Neutrophil (primary cell): ENCODE results near the gene NPHS1.

Experiments used
- H3K27ac ChIP-seq: fragments of 200-600 bp; sonication (generic); 2 replicates; pipeline ENCODE4 v1.5.1; 2016; ENCODE audit warnings: mild to moderate bottlenecking, moderate library complexity
- H3K27me3 ChIP-seq: fragments of 200-600 bp; sonication (generic); 2 replicates; pipeline ENCODE4 v1.6.0; 2016; ENCODE audit warnings: mild to moderate bottlenecking
- H3K36me3 ChIP-seq: fragments of 200-600 bp; sonication (generic); 2 replicates; pipeline ENCODE4 v1.5.1; 2017
- H3K4me1 ChIP-seq, 2 experiments: fragments of 200-600 bp in 1 of 2; sonication (generic) in 1 of 2; 1 replicate in 1 of 2; 2 replicates in 1 of 2; pipeline versions ENCODE4 v1.5.1 to v1.6.1; 2013 to 2016; ENCODE audit warnings: low read depth in 1 of 2, low read length in 1 of 2, mild to moderate bottlenecking in 1 of 2, moderate library complexity in 1 of 2; ENCODE audit not compliant: control insufficient read depth in 1 of 2, insufficient read depth in 1 of 2
- H3K4me3 ChIP-seq, 2 experiments: fragments of 200-600 bp in 1 of 2; sonication (generic) in 1 of 2; 1 replicate in 1 of 2; 2 replicates in 1 of 2; pipeline ENCODE4 v1.5.1; 2013 to 2016; ENCODE audit warnings: low read depth in 1 of 2, low read length in 1 of 2, mild to moderate bottlenecking in 1 of 2, moderate library complexity in 1 of 2
- H3K9me3 ChIP-seq: fragments of 200-600 bp; sonication (generic); 2 replicates; pipeline ENCODE4 v1.5.1; 2016
- TF ChIP-seq, protein P1 (sequence below): fragments of 200-600 bp; sonication (generic); IDR thresholded peaks from 2 replicates; pipeline ENCODE4 v1.5.1; 2016; ENCODE audit warnings: antibody characterized with exemption

The NPHS1 gene

DNA sequence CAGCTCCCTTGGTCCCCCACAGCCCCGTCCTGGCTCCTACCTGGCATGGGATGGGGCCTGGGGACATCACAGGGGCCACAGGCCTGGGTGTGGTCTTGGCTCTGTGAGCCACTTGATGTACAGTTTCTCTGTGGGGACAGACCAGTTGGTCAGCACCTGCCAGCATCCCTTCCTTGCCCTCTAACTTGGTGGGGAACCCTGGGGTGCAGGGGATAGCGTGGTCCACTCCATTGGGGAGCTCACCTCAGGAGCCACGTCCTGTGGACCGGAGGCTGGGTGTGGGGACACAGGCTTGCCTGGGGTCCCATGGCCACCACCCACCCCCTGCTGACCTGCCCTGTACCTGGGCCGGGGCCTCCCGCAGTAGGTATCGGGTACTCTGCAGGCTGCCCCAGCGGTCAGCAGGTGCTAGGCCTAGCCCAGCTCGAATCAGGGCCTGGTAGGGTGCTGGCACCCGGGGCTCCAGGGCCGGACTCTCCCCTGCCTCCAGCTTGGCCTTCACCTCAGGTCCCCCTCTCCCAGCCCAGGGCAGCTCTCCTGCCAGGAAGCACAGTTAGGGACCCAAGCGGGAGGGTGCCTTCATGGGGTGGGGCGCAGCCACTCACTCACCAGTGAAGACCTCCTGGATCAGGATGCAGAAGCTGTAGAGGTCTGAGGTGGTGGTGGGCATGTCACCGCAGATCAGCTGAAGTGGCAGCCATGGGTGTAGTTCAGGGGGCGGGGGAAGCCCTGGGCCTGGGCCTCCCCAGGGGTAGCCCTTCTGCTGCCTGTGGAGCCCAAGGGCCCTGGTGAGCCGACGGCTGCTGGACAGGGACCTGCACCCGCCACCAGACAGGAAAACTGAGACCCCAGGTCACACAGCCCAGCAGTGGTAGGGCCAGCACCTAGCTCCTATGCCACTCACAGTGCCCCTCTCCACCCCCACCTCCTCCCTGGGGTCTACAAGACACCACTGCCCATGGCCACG, 62.0 kb downstream of the NPHS1 start:
- Histone ChIP-seq H3K4me1 (no peaks in the 10 kb centered on the region), H3K9me3 (no peaks in the 10 kb centered on the region), H3K27ac (no peak overlapping the region), H3K4me3 (no peak overlapping the region), H3K36me3 (peaks cover 34% of the 10 kb centered on the region), H3K27me3 (peaks cover 8% of the 10 kb centered on the region)
- TF ChIP-seq, protein P1, sequence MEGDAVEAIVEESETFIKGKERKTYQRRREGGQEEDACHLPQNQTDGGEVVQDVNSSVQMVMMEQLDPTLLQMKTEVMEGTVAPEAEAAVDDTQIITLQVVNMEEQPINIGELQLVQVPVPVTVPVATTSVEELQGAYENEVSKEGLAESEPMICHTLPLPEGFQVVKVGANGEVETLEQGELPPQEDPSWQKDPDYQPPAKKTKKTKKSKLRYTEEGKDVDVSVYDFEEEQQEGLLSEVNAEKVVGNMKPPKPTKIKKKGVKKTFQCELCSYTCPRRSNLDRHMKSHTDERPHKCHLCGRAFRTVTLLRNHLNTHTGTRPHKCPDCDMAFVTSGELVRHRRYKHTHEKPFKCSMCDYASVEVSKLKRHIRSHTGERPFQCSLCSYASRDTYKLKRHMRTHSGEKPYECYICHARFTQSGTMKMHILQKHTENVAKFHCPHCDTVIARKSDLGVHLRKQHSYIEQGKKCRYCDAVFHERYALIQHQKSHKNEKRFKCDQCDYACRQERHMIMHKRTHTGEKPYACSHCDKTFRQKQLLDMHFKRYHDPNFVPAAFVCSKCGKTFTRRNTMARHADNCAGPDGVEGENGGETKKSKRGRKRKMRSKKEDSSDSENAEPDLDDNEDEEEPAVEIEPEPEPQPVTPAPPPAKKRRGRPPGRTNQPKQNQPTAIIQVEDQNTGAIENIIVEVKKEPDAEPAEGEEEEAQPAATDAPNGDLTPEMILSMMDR, result no peak

DNA sequence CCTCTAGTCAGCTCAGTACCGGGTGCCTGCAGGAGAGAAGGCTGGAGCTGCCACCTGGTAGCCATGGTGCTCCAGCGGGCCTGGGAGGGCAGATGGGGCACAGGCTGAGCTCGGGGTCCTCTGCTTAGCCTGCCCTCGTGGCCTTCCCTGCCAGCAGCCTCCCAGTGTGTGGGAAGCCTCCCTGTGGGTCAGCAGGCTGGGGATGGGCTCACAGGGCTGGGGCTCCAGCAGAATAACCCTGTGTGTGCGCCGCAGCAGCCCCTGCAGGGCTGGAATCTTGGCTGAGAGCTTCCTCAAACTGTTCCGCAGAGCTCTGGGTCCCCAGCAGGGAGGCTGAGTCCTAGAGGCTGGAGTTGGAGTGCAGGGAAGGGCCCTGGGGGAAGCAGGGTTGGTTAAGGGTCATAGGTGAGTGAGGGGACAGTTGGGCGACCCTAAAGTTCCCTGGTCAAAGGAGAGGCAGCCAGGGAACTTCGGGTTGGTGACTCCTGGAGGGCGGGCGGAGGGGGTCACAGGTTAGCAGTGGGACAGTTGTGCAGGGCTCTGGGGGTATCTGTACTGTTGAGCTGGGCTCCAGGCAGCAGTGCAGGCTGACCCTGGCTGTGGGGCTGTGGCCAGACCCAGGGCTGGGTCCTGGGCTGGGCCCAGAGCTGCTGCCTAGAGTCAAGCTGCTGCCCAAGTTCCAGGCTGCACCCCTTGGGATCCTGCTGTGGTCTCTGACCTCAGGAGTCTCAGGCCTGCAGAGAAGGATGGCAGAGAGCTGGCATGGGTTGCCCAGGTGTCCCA, 62.9 kb downstream of the NPHS1 start:
- no peaks in the 10 kb centered on the region for H3K4me1 ChIP-seq
- H3K9me3 ChIP-seq, result no peaks in the 10 kb centered on the region
- H3K27ac ChIP-seq, result no peak overlapping the region
- no peak overlapping the region for H3K4me3 ChIP-seq
- TF ChIP-seq, protein P1, result no peak
- peaks cover 42% of the 10 kb centered on the region for H3K36me3 ChIP-seq
- H3K27me3 ChIP-seq, result no peaks in the 10 kb centered on the region

DNA sequence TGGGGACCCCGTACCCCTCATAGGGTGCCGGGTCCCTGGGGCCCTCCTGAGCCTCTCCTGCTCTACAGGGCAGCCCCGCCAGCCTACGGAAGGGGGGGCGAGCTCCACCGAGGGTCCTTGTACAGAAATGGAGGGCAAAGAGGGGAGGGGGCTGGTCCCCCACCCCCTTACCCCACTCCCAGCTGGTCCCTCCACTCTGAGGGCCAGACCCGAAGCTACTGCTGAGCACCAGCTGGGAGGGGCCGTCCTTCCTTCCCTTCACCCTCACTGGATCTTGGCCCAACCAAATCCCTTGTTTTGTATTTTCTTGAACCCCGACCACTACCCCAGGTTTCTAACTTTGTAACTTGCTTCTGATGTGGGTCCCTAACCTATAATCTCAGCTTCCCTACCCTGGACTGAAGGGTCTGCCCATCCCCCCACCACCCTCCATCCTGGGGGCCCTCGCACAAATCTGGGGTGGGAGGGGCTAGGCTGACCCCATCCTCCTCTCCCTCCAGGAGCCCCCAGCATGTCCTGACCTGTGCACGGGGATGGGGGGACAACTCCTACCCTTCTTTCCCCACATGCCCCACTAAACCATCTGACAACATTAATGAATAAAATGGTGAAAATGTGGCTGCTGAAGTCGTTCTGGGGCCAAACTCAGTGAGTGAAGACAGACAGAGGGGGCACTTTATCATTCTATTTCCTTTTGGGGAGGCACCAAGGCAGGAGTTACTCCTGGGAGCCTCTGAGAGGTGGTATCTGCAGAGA, 63.9 kb downstream of the NPHS1 start:
- no peaks in the 10 kb centered on the region for H3K27me3 ChIP-seq
- H3K36me3 ChIP-seq, result peaks cover 52% of the 10 kb centered on the region
- TF ChIP-seq, protein P1, result no peak
- no peak overlapping the region for H3K4me3 ChIP-seq
- no peaks in the 10 kb centered on the region for H3K9me3 ChIP-seq
- no peak overlapping the region for H3K27ac ChIP-seq
- no peaks in the 10 kb centered on the region for H3K4me1 ChIP-seq

DNA sequence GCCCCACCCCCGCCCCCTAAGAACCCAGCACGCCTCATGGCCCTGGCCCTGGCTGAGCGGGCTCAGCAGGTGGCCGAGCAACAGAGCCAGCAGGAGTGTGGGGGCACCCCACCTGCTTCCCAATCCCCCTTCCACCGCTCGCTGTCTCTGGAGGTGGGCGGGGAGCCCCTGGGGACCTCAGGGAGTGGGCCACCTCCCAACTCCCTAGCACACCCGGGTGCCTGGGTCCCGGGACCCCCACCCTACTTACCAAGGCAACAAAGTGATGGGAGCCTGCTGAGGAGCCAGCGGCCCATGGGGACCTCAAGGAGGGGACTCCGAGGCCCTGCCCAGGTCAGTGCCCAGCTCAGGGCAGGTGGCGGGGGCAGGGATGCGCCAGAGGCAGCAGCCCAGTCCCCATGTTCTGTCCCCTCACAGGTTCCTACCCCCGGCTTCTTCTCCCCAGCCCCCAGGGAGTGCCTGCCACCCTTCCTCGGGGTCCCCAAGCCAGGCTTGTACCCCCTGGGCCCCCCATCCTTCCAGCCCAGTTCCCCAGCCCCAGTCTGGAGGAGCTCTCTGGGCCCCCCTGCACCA, 65.0 kb downstream of the NPHS1 start:
- Histone ChIP-seq H3K27ac (no peak overlapping the region), H3K27me3 (no peaks in the 10 kb centered on the region), H3K4me3 (no peak overlapping the region), H3K9me3 (no peaks in the 10 kb centered on the region), H3K36me3 (peaks cover 63% of the 10 kb centered on the region), H3K4me1 (no peaks in the 10 kb centered on the region)
- TF ChIP-seq, protein P1, result no peak
